ENCODE results near the gene SRPRB.

Gene SRPRB

DNA sequence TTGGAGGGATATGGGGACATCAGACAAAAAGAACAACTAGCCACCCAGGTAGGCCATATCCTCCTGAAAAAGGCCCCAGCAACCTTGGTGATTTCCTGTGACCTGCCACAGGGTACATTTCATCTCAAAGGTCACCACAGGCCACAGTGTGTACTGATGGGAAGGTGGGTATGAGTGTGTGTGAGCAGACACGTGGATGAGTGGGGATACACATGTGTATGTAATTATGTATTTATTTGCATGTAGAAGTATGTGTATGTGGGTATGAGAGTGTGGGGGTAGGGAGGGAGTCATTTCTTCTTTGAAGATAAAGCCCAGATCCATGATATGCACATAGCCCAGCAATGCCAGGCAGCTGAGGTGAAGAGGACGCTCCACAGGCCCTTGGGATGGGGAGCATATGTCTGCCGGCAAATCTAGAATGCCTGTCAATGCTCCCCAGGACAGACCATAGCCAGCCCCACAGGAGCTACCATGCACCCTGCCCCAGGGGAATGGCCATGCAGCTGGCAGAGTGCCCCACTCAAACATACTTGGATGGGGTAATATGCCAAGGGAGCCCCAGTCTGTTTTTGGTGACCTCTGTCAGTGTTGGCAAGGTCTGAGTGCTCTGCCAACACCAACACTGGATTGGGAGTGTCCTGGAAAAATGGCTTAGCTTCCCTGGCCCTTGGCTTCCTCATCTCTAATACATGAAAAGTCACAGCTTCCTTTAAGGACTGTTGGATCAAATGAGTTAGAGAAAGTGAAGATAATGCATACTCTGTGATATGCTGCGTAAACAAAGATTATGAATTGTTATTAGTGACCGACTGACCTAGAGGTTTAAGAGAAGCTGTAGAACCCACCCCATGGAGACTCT lies 47.7 kb downstream of the SRPRB start:
- Histone ChIP-seq H3K27ac (ENCODE audit: low read depth, low read length) (no peak overlapping the region), H2BK120ac (ENCODE audit: low read depth, low read length) (no peak overlapping the region), H2BK15ac (replicated peaks; ENCODE audit: low read depth) (no peak overlapping the region), H3K36me3 (ENCODE audit: control insufficient read depth, insufficient read depth, low read length) (no peaks in the 10 kb centered on the region), H3K9ac (ENCODE audit: low read length) (no peak overlapping the region), H4K5ac (ENCODE audit: low read length) (no peak overlapping the region), H3K23ac (ENCODE audit: low read length) (no peak overlapping the region), H3K79me2 (ENCODE audit: control insufficient read depth, insufficient read depth, low read length) (no peaks in the 10 kb centered on the region), H3K27me3 (ENCODE audit: insufficient read depth, low read length, poor library complexity) (no peaks in the 10 kb centered on the region), H2AK5ac (ENCODE audit: low read length) (no peak overlapping the region), H3K56ac (ENCODE audit: low read length) (no peak overlapping the region), H3K4ac (ENCODE audit: low read depth, low read length) (no peak overlapping the region), H4K8ac (ENCODE audit: low read depth, low read length) (no peak overlapping the region), H3K4me1 (ENCODE audit: control insufficient read depth, low read depth, low read length) (peaks cover 2% of the 10 kb centered on the region), H3K4me2 (ENCODE audit: low read length) (no peak overlapping the region), H3K4me3 (ENCODE audit: low read length) (no peak overlapping the region), H3K79me1 (ENCODE audit: low read length) (no peaks in the 10 kb centered on the region), H2BK5ac (ENCODE audit: low read length) (no peak overlapping the region), H3K18ac (ENCODE audit: low read length) (no peak overlapping the region)
- DNase-seq = no peak
- no CpG with 5 or more reads among the region's 5 CpGs for WGBS (ENCODE audit: extremely low coverage, insufficient coverage, low lambda C conversion rate)

DNA sequence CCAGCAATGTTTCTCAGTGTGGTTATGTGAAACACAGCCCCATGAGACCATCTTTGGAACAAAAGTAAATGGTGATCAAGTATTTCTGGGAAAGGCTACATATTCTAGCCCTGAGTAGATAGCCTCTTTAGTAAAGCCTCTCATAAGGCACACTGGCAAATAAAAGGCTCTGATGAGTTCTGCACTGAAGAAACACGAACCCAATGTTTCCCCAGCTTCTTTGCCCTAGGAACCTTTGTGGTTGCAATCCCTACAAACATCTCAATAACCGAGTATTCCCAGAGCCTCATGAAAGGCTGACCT lies 48.3 kb downstream of the SRPRB start:
- H3K23ac ChIP-seq (ENCODE audit: low read length) = no peak overlapping the region
- no peak overlapping the region for H4K8ac ChIP-seq (ENCODE audit: low read depth, low read length)
- no peaks in the 10 kb centered on the region for H3K27me3 ChIP-seq (ENCODE audit: insufficient read depth, low read length, poor library complexity)
- no CpG with 5 or more reads among the region's 2 CpGs for WGBS (ENCODE audit: extremely low coverage, insufficient coverage, low lambda C conversion rate)
- no peaks in the 10 kb centered on the region for H3K36me3 ChIP-seq (ENCODE audit: control insufficient read depth, insufficient read depth, low read length)
- H4K5ac ChIP-seq (ENCODE audit: low read length) = no peak overlapping the region
- no peaks in the 10 kb centered on the region for H3K79me2 ChIP-seq (ENCODE audit: control insufficient read depth, insufficient read depth, low read length)
- H2BK120ac ChIP-seq (ENCODE audit: low read depth, low read length) = no peak overlapping the region
- no peak for DNase-seq
- no peak overlapping the region for H3K4ac ChIP-seq (ENCODE audit: low read depth, low read length)
- no peak overlapping the region for H3K18ac ChIP-seq (ENCODE audit: low read length)
- no peak overlapping the region for H3K27ac ChIP-seq (ENCODE audit: low read depth, low read length)
- no peak overlapping the region for H2BK15ac ChIP-seq (replicated peaks; ENCODE audit: low read depth)
- no peak overlapping the region for H3K56ac ChIP-seq (ENCODE audit: low read length)
- no peak overlapping the region for H3K9ac ChIP-seq (ENCODE audit: low read length)
- no peaks in the 10 kb centered on the region for H3K79me1 ChIP-seq (ENCODE audit: low read length)
- no peak overlapping the region for H2BK5ac ChIP-seq (ENCODE audit: low read length)
- H3K4me2 ChIP-seq (ENCODE audit: low read length) = no peak overlapping the region
- H2AK5ac ChIP-seq (ENCODE audit: low read length) = no peak overlapping the region
- peaks cover 2% of the 10 kb centered on the region for H3K4me1 ChIP-seq (ENCODE audit: control insufficient read depth, low read depth, low read length)
- no peak overlapping the region for H3K4me3 ChIP-seq (ENCODE audit: low read length)

DNA sequence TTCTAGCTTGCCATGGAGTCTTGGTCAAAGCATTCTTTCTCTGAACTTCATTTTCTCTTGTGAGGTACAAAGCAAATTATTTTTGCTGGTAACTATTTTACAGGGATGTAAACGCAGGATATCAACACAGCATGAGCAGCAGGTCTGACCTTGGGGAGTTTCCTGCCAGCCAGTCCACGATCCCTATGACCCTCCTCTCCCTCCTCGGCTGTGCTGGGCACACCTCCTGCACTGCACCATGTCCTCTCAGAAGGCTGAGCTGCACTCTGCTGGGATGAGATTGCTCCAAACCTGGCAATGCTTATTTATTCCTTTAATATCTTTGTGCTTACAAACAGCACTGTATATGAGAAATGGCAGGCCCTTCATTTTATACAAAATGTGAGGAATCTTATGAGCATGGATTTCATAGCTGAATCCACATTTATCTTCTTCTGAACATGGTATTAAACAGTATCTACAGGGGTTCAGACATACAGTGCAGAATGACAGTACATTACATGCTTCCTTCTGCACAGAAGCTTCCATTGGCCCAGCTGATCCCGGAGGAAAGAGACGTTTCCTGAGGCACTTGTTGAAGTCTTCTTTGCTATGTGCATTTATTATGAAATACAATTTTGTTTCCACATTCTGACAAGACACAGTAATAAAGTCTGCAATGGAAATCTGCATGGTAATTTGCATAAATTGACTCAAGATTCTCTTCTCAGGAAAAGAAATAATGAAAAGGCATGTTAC lies 48.8 kb downstream of the SRPRB start:
- no peak overlapping the region for H3K23ac ChIP-seq (ENCODE audit: low read length)

DNA sequence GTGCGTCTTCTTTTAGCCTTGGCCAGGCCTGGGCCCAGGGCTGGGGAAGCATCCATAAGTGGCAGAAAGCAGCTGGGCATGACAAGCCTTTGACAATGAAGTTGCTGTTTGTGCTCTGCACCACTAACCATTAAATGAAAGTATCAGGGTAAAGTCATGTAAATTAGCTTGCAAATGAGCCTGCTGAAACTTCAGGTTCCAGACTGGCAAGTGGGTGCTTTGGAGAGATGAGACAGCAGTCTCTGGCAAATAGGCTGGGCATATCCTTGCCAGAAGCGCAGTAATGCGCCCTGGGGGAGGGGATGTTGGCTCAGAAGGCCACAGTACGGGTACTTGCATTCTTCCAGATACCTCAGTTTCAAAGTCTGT lies 49.4 kb downstream of the SRPRB start:
- no peak overlapping the region for H3K56ac ChIP-seq (ENCODE audit: low read length)
- H3K4me1 ChIP-seq (ENCODE audit: control insufficient read depth, low read depth, low read length) = peaks cover 2% of the 10 kb centered on the region
- H2BK15ac ChIP-seq (replicated peaks; ENCODE audit: low read depth) = no peak overlapping the region
- H3K36me3 ChIP-seq (ENCODE audit: control insufficient read depth, insufficient read depth, low read length) = no peaks in the 10 kb centered on the region
- H3K27me3 ChIP-seq (ENCODE audit: insufficient read depth, low read length, poor library complexity) = no peaks in the 10 kb centered on the region
- H3K27ac ChIP-seq (ENCODE audit: low read depth, low read length) = no peak overlapping the region
- no peak overlapping the region for H2BK120ac ChIP-seq (ENCODE audit: low read depth, low read length)
- DNase-seq = no peak
- no peak overlapping the region for H3K9ac ChIP-seq (ENCODE audit: low read length)
- no peak overlapping the region for H3K4ac ChIP-seq (ENCODE audit: low read depth, low read length)
- no peak overlapping the region for H4K8ac ChIP-seq (ENCODE audit: low read depth, low read length)
- H2AK5ac ChIP-seq (ENCODE audit: low read length) = no peak overlapping the region
- H3K79me1 ChIP-seq (ENCODE audit: low read length) = no peaks in the 10 kb centered on the region
- no CpG with 5 or more reads among the region's 4 CpGs for WGBS (ENCODE audit: extremely low coverage, insufficient coverage, low lambda C conversion rate)
- H4K5ac ChIP-seq (ENCODE audit: low read length) = no peak overlapping the region
- H3K18ac ChIP-seq (ENCODE audit: low read length) = no peak overlapping the region
- no peak overlapping the region for H3K4me3 ChIP-seq (ENCODE audit: low read length)
- no peak overlapping the region for H3K4me2 ChIP-seq (ENCODE audit: low read length)
- H3K79me2 ChIP-seq (ENCODE audit: control insufficient read depth, insufficient read depth, low read length) = no peaks in the 10 kb centered on the region
- H3K23ac ChIP-seq (ENCODE audit: low read length) = no peak overlapping the region
- H2BK5ac ChIP-seq (ENCODE audit: low read length) = no peak overlapping the region

More for the DNA sequence above, 48.8 kb downstream of the SRPRB start:
- no peak overlapping the region for H3K56ac ChIP-seq (ENCODE audit: low read length)
- H2BK15ac ChIP-seq (replicated peaks; ENCODE audit: low read depth) = no peak overlapping the region
- H3K27ac ChIP-seq (ENCODE audit: low read depth, low read length) = no peak overlapping the region
- no peaks in the 10 kb centered on the region for H3K79me1 ChIP-seq (ENCODE audit: low read length)
- H3K9ac ChIP-seq (ENCODE audit: low read length) = no peak overlapping the region
- no CpG with 5 or more reads among the region's 5 CpGs for WGBS (ENCODE audit: extremely low coverage, insufficient coverage, low lambda C conversion rate)
- DNase-seq = no peak
- H3K27me3 ChIP-seq (ENCODE audit: insufficient read depth, low read length, poor library complexity) = no peaks in the 10 kb centered on the region
- no peaks in the 10 kb centered on the region for H3K79me2 ChIP-seq (ENCODE audit: control insufficient read depth, insufficient read depth, low read length)
- no peak overlapping the region for H2BK5ac ChIP-seq (ENCODE audit: low read length)
- H4K8ac ChIP-seq (ENCODE audit: low read depth, low read length) = no peak overlapping the region
- H3K4me1 ChIP-seq (ENCODE audit: control insufficient read depth, low read depth, low read length) = peaks cover 2% of the 10 kb centered on the region
- no peak overlapping the region for H3K18ac ChIP-seq (ENCODE audit: low read length)
- H2AK5ac ChIP-seq (ENCODE audit: low read length) = no peak overlapping the region
- no peaks in the 10 kb centered on the region for H3K36me3 ChIP-seq (ENCODE audit: control insufficient read depth, insufficient read depth, low read length)
- H3K4ac ChIP-seq (ENCODE audit: low read depth, low read length) = no peak overlapping the region
- no peak overlapping the region for H3K4me3 ChIP-seq (ENCODE audit: low read length)
- no peak overlapping the region for H4K5ac ChIP-seq (ENCODE audit: low read length)
- H2BK120ac ChIP-seq (ENCODE audit: low read depth, low read length) = no peak overlapping the region
- H3K4me2 ChIP-seq (ENCODE audit: low read length) = no peak overlapping the region

DNA sequence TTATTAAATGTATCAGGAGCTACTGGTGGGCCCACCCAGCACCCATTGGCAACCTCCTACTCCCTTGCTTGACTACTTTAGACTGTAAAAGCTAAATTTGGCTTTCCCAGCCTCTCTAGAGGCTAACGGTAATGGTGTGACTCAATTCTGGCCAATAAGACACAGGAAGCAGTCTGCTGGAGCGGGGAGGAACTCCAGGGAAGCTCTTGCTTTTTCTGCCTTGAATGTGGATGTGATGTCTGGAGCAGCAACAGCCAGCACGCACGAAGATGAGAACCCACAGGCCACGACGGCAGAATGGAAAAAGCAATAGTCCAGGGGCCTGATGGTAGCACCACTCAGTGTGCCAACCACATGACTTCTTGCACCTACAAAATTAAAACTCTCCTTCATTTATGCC lies 50.2 kb downstream of the SRPRB start:
- Histone ChIP-seq H3K79me1 (ENCODE audit: low read length) (no peaks in the 10 kb centered on the region), H3K56ac (ENCODE audit: low read length) (no peak overlapping the region), H3K4me2 (ENCODE audit: low read length) (no peak overlapping the region), H2BK120ac (ENCODE audit: low read depth, low read length) (no peak overlapping the region), H2BK5ac (ENCODE audit: low read length) (no peak overlapping the region), H3K18ac (ENCODE audit: low read length) (no peak overlapping the region), H3K36me3 (ENCODE audit: control insufficient read depth, insufficient read depth, low read length) (no peaks in the 10 kb centered on the region), H4K5ac (ENCODE audit: low read length) (no peak overlapping the region), H3K4ac (ENCODE audit: low read depth, low read length) (no peak overlapping the region), H3K4me3 (ENCODE audit: low read length) (no peak overlapping the region), H3K23ac (ENCODE audit: low read length) (no peak overlapping the region), H2AK5ac (ENCODE audit: low read length) (no peak overlapping the region), H3K27ac (ENCODE audit: low read depth, low read length) (no peak overlapping the region), H2BK15ac (replicated peaks; ENCODE audit: low read depth) (no peak overlapping the region), H4K8ac (ENCODE audit: low read depth, low read length) (no peak overlapping the region), H3K27me3 (ENCODE audit: insufficient read depth, low read length, poor library complexity) (no peaks in the 10 kb centered on the region), H3K79me2 (ENCODE audit: control insufficient read depth, insufficient read depth, low read length) (no peaks in the 10 kb centered on the region), H3K9ac (ENCODE audit: low read length) (no peak overlapping the region), H3K4me1 (ENCODE audit: control insufficient read depth, low read depth, low read length) (peaks cover 2% of the 10 kb centered on the region)
- peak; percentile 18 for DNase-seq
- WGBS (ENCODE audit: extremely low coverage, insufficient coverage, low lambda C conversion rate) = no CpG with 5 or more reads among the region's 6 CpGs

Data from mesendoderm (in vitro differentiated cells).